HEK293 (cell line): ENCODE measurements around the gene IRGM.

Experiments
- KLF7 ChIP-seq: fragments of 450-650 bp; formaldehyde crosslinking; IDR thresholded peaks from 2 replicates; pipeline ENCODE4 v1.5.1; 2016; ENCODE audit warnings: missing biosample characterization, missing genetic modification characterization, borderline replicate concordance
- MYNN ChIP-seq: fragments of 450-650 bp; formaldehyde crosslinking; IDR thresholded peaks from 2 replicates; pipeline ENCODE4 v1.5.1; 2016; ENCODE audit warnings: missing biosample characterization, missing genetic modification characterization, borderline replicate concordance
- SALL2 ChIP-seq: fragments of 450-650 bp; formaldehyde crosslinking; IDR thresholded peaks from 2 replicates; pipeline ENCODE4 v1.5.0; 2017; ENCODE audit warnings: missing biosample characterization, mild to moderate bottlenecking, missing genetic modification characterization, borderline replicate concordance
- SCRT2 ChIP-seq: fragments of 450-650 bp; formaldehyde crosslinking; IDR thresholded peaks from 2 replicates; pipeline ENCODE4 v1.5.1; 2016; ENCODE audit warnings: missing biosample characterization, missing genetic modification characterization
- ZBTB7A ChIP-seq: fragments of 450-650 bp; formaldehyde crosslinking; IDR thresholded peaks from 2 replicates; pipeline ENCODE4 v1.5.1; 2016; ENCODE audit warnings: low read depth, missing biosample characterization, missing genetic modification characterization
- ZNF10 ChIP-seq: fragments of 450-650 bp; formaldehyde crosslinking; IDR thresholded peaks from 2 replicates; pipeline ENCODE4 v1.5.1; 2017; ENCODE audit warnings: missing biosample characterization, missing genetic modification characterization
- ZNF146 ChIP-seq: fragments of 450-650 bp; formaldehyde crosslinking; IDR thresholded peaks from 2 replicates; pipeline ENCODE4 v1.5.1; 2016; ENCODE audit warnings: missing biosample characterization, missing genetic modification characterization
- ZNF16 ChIP-seq: fragments of 450-650 bp; formaldehyde crosslinking; IDR thresholded peaks from 2 replicates; pipeline ENCODE4 v1.5.1; 2016; ENCODE audit warnings: low read depth, missing biosample characterization, missing genetic modification characterization
- ZNF175 ChIP-seq: fragments of 450-650 bp; formaldehyde crosslinking; IDR thresholded peaks from 2 replicates; pipeline ENCODE4 v1.5.1; 2016; ENCODE audit warnings: missing biosample characterization, missing genetic modification characterization
- ZNF214 ChIP-seq: fragments of 450-650 bp; formaldehyde crosslinking; IDR thresholded peaks from 2 replicates; pipeline ENCODE4 v1.5.1; 2017; ENCODE audit warnings: missing biosample characterization, mild to moderate bottlenecking, missing genetic modification characterization, borderline replicate concordance
- ZNF223 ChIP-seq: fragments of 450-650 bp; formaldehyde crosslinking; IDR thresholded peaks from 2 replicates; pipeline ENCODE4 v1.5.1; 2016; ENCODE audit warnings: missing biosample characterization, missing genetic modification characterization
- ZNF302 ChIP-seq: fragments of 450-650 bp; formaldehyde crosslinking; IDR thresholded peaks from 2 replicates; pipeline ENCODE4 v1.5.1; 2016; ENCODE audit warnings: missing biosample characterization, missing genetic modification characterization, low read depth
- ZNF529 ChIP-seq: fragments of 450-650 bp; formaldehyde crosslinking; IDR thresholded peaks from 2 replicates; pipeline ENCODE4 v1.5.1; 2017; ENCODE audit warnings: missing genetic modification characterization, missing biosample characterization; ENCODE audit not compliant: insufficient replicate concordance
- ZNF549 ChIP-seq: fragments of 450-650 bp; IDR thresholded peaks from 2 replicates; pipeline ENCODE4 v1.5.1; 2018; ENCODE audit warnings: missing biosample characterization, missing genetic modification characterization, mild to moderate bottlenecking, inconsistent platforms, moderate library complexity
- ZNF664 ChIP-seq: fragments of 450-650 bp; formaldehyde crosslinking; IDR thresholded peaks from 2 replicates; pipeline ENCODE4 v1.5.1; 2016; ENCODE audit warnings: missing biosample characterization, missing genetic modification characterization
- ZNF785 ChIP-seq: fragments of 450-650 bp; formaldehyde crosslinking; IDR thresholded peaks from 2 replicates; pipeline ENCODE4 v1.5.1; 2016; ENCODE audit warnings: missing biosample characterization, missing genetic modification characterization
- ZXDB ChIP-seq: fragments of 450-650 bp; formaldehyde crosslinking; IDR thresholded peaks from 2 replicates; pipeline ENCODE4 v1.5.1; 2016; ENCODE audit warnings: missing biosample characterization, missing genetic modification characterization
- TF ChIP-seq, protein P1 (sequence below): fragments of 450-650 bp; formaldehyde crosslinking; IDR thresholded peaks from 2 replicates; pipeline ENCODE4 v1.5.1; 2017; ENCODE audit warnings: missing biosample characterization, missing genetic modification characterization
- TF ChIP-seq, protein P2 (sequence below): fragments of 450-650 bp; formaldehyde crosslinking; IDR thresholded peaks from 2 replicates; pipeline ENCODE4 v1.5.1; 2016; ENCODE audit warnings: missing biosample characterization, missing genetic modification characterization
- TF ChIP-seq, protein P3 (sequence below): fragments of 450-650 bp; formaldehyde crosslinking; IDR thresholded peaks from 2 replicates; pipeline ENCODE4 v1.5.1; 2016; ENCODE audit warnings: missing biosample characterization, missing genetic modification characterization
- TF ChIP-seq, protein P4 (sequence below): fragments of 450-650 bp; formaldehyde crosslinking; IDR thresholded peaks from 2 replicates; pipeline ENCODE4 v1.5.1; 2016; ENCODE audit warnings: missing biosample characterization, missing genetic modification characterization, low read depth
- TF ChIP-seq, protein P5 (sequence below): fragments of 450-650 bp; formaldehyde crosslinking; conservative IDR thresholded peaks from 2 replicates; pipeline ENCODE4 v1.5.1; 2016; ENCODE audit warnings: low read depth, missing biosample characterization, missing genetic modification characterization
- TF ChIP-seq, protein P6 (sequence below): fragments of 450-650 bp; IDR thresholded peaks from 2 replicates; pipeline ENCODE4 v1.5.1; 2018; ENCODE audit warnings: missing biosample characterization, mild to moderate bottlenecking, missing genetic modification characterization

IRGM gene

DNA sequence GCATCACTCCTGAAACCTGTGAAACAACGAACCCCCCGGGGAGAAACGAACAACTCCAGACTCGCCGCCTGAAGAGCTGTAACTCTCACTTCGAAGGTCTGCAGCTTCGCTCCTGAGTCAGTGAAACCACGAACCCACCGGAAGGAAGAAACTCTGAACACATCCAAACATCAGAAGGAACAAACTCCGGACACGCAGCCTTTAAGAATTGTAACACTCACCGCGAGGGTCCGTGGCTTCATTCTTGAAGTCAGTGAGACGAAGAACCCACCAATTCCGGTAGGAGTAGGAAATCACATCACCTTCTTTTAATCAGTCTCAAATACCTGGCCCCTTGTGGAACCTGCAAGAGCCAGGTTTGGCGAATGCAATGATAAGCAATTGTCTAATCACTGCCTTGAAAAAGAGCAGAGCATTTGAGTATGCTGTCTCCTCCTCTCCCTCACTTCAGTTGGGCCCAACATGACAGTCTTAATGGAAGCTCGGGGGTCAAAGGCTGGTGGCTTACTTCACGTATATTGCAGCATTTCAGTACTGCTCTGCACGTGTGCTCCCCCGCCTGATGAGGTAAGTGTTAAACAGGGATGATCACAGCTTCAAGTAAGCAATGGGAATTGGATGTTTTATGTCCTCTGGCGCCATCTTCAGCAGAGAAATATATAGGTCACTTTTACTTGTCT is 473 bp downstream of the IRGM start (continued):
- TF ChIP-seq, protein P1, sequence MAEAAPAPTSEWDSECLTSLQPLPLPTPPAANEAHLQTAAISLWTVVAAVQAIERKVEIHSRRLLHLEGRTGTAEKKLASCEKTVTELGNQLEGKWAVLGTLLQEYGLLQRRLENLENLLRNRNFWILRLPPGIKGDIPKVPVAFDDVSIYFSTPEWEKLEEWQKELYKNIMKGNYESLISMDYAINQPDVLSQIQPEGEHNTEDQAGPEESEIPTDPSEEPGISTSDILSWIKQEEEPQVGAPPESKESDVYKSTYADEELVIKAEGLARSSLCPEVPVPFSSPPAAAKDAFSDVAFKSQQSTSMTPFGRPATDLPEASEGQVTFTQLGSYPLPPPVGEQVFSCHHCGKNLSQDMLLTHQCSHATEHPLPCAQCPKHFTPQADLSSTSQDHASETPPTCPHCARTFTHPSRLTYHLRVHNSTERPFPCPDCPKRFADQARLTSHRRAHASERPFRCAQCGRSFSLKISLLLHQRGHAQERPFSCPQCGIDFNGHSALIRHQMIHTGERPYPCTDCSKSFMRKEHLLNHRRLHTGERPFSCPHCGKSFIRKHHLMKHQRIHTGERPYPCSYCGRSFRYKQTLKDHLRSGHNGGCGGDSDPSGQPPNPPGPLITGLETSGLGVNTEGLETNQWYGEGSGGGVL (tag by site-specific recombination): no peak
- TF ChIP-seq ZNF223: no peak
- no peak for TF ChIP-seq SCRT2
- TF ChIP-seq ZNF549: no peak
- TF ChIP-seq ZNF664 (tag by site-specific recombination): no peak
- TF ChIP-seq KLF7 (tag by site-specific recombination): no peak
- peak; percentile 99 for TF ChIP-seq ZNF10 (tag by site-specific recombination)
- TF ChIP-seq ZNF16 (tag by site-specific recombination): no peak
- no peak for TF ChIP-seq SALL2 (tag by site-specific recombination)
- TF ChIP-seq MYNN: no peak
- TF ChIP-seq, protein P2, sequence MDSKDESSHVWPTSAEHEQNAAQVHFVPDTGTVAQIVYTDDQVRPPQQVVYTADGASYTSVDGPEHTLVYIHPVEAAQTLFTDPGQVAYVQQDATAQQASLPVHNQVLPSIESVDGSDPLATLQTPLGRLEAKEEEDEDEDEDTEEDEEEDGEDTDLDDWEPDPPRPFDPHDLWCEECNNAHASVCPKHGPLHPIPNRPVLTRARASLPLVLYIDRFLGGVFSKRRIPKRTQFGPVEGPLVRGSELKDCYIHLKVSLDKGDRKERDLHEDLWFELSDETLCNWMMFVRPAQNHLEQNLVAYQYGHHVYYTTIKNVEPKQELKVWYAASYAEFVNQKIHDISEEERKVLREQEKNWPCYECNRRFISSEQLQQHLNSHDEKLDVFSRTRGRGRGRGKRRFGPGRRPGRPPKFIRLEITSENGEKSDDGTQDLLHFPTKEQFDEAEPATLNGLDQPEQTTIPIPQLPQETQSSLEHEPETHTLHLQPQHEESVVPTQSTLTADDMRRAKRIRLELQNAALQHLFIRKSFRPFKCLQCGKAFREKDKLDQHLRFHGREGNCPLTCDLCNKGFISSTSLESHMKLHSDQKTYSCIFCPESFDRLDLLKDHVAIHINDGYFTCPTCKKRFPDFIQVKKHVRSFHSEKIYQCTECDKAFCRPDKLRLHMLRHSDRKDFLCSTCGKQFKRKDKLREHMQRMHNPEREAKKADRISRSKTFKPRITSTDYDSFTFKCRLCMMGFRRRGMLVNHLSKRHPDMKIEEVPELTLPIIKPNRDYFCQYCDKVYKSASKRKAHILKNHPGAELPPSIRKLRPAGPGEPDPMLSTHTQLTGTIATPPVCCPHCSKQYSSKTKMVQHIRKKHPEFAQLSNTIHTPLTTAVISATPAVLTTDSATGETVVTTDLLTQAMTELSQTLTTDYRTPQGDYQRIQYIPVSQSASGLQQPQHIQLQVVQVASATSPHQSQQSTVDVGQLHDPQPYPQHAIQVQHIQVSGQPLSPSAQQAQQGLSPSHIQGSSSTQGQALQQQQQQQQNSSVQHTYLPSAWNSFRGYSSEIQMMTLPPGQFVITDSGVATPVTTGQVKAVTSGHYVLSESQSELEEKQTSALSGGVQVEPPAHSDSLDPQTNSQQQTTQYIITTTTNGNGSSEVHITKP (tag by site-specific recombination): no peak
- TF ChIP-seq, protein P3, sequence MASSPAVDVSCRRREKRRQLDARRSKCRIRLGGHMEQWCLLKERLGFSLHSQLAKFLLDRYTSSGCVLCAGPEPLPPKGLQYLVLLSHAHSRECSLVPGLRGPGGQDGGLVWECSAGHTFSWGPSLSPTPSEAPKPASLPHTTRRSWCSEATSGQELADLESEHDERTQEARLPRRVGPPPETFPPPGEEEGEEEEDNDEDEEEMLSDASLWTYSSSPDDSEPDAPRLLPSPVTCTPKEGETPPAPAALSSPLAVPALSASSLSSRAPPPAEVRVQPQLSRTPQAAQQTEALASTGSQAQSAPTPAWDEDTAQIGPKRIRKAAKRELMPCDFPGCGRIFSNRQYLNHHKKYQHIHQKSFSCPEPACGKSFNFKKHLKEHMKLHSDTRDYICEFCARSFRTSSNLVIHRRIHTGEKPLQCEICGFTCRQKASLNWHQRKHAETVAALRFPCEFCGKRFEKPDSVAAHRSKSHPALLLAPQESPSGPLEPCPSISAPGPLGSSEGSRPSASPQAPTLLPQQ (tag by site-specific recombination): peak; percentile 52; the same call in 1 of the 2 replicates
- no peak for TF ChIP-seq ZNF302 (tag by site-specific recombination)
- no peak for TF ChIP-seq ZNF785
- TF ChIP-seq, protein P4, sequence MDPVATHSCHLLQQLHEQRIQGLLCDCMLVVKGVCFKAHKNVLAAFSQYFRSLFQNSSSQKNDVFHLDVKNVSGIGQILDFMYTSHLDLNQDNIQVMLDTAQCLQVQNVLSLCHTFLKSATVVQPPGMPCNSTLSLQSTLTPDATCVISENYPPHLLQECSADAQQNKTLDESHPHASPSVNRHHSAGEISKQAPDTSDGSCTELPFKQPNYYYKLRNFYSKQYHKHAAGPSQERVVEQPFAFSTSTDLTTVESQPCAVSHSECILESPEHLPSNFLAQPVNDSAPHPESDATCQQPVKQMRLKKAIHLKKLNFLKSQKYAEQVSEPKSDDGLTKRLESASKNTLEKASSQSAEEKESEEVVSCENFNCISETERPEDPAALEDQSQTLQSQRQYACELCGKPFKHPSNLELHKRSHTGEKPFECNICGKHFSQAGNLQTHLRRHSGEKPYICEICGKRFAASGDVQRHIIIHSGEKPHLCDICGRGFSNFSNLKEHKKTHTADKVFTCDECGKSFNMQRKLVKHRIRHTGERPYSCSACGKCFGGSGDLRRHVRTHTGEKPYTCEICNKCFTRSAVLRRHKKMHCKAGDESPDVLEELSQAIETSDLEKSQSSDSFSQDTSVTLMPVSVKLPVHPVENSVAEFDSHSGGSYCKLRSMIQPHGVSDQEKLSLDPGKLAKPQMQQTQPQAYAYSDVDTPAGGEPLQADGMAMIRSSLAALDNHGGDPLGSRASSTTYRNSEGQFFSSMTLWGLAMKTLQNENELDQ (tag by site-specific recombination): no peak
- no peak for TF ChIP-seq ZNF175 (tag by site-specific recombination)
- TF ChIP-seq, protein P5, sequence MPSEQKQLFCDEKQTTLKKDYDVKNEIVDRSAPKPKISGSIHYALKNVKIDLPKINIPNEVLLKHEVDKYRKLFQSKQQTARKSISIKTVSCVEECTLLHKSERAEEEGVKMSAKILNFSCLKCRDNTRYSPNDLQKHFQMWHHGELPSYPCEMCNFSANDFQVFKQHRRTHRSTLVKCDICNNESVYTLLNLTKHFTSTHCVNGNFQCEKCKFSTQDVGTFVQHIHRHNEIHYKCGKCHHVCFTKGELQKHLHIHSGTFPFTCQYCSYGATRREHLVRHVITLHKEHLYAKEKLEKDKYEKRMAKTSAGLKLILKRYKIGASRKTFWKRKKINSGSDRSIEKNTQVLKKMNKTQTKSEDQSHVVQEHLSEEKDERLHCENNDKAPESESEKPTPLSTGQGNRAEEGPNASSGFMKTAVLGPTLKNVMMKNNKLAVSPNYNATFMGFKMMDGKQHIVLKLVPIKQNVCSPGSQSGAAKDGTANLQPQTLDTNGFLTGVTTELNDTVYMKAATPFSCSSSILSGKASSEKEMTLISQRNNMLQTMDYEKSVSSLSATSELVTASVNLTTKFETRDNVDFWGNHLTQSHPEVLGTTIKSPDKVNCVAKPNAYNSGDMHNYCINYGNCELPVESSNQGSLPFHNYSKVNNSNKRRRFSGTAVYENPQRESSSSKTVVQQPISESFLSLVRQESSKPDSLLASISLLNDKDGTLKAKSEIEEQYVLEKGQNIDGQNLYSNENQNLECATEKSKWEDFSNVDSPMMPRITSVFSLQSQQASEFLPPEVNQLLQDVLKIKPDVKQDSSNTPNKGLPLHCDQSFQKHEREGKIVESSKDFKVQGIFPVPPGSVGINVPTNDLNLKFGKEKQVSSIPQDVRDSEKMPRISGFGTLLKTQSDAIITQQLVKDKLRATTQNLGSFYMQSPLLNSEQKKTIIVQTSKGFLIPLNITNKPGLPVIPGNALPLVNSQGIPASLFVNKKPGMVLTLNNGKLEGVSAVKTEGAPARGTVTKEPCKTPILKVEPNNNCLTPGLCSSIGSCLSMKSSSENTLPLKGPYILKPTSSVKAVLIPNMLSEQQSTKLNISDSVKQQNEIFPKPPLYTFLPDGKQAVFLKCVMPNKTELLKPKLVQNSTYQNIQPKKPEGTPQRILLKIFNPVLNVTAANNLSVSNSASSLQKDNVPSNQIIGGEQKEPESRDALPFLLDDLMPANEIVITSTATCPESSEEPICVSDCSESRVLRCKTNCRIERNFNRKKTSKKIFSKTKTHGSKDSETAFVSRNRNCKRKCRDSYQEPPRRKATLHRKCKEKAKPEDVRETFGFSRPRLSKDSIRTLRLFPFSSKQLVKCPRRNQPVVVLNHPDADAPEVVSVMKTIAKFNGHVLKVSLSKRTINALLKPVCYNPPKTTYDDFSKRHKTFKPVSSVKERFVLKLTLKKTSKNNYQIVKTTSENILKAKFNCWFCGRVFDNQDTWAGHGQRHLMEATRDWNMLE: no peak
- TF ChIP-seq ZXDB (tag by site-specific recombination): no peak
- no peak for TF ChIP-seq ZNF214
- TF ChIP-seq, protein P6, sequence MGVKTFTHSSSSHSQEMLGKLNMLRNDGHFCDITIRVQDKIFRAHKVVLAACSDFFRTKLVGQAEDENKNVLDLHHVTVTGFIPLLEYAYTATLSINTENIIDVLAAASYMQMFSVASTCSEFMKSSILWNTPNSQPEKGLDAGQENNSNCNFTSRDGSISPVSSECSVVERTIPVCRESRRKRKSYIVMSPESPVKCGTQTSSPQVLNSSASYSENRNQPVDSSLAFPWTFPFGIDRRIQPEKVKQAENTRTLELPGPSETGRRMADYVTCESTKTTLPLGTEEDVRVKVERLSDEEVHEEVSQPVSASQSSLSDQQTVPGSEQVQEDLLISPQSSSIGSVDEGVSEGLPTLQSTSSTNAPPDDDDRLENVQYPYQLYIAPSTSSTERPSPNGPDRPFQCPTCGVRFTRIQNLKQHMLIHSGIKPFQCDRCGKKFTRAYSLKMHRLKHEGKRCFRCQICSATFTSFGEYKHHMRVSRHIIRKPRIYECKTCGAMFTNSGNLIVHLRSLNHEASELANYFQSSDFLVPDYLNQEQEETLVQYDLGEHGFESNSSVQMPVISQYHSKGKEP (tag by site-specific recombination): peak; percentile 46; the same call in 1 of the 2 replicates
- no peak for TF ChIP-seq ZNF529 (tag by site-specific recombination)
- no peak for TF ChIP-seq ZNF146
- no peak for TF ChIP-seq ZBTB7A (tag by site-specific recombination)
